GM18870 (cell line): ENCODE results near the gene EDC3.
"Not testable (repeated sequence)": the region's sequence is repeated elsewhere in the genome, so short reads cannot be mapped to it uniquely, and the experiment has no call there.

Experiments used
- ATAC-seq: cut with Tn5 transposase; IDR thresholded peaks from one replicate; pipeline ENCODE4 v1.9.1; 2021; ENCODE audit warnings: moderate library complexity; ENCODE audit not compliant: unreplicated experiment

The EDC3 gene

DNA sequence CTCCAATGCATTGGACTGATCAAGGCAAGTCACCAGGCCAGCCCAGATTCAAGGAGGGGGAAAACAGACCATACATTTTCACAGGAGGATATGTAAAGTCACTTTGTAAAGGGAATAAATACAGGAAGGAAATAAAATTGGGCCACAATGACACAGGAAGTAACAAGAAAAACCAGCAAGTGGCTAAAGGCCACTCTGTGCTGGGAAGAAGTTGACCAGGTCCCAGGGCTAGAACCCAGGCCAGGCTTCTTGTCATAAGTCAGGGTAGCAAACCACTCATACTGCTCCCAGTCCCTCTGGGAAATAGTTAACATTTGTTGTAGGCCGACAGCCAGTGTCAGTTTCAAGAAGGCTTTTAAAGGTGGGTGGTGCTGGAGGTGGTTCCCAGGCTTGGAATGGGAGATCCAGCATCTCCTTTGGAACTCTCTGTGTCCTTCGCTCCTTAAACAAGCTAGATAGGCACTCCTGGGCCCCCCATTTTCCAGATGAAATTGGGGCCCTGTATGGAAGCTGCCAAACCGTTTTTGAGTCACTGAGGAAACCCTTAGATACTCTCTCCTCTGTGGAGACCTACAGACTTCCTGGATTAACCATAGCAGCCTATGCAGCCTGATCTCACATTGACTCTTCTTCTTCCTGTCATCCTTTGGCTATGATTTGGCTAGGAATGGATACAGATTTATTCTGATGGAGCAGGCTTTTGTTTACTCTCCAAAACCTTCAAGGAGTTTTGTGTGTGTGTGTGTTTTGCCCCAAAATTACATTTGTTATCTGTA is 14.7 kb upstream of the EDC3 start:
- no peak for ATAC-seq

DNA sequence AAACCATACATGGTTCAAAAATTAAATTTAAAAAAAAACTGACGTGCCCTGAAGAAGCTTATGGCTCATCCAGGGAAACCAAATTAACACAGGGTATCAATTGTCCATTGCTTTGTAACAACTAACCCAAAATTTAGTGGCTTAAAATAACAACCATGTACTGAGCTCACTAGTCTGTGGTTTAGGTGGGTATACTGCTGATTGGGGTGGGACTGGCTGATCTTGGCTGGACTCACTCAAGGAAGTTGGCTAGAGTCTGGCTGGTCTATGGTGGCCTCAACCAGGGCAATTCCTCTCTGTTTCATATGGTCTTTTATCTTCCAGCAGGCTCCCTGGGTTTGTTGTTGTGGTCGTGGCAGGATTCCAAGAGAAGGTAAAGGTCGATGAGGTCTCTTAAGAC is 14.1 kb upstream of the EDC3 start:
- no peak for ATAC-seq

DNA sequence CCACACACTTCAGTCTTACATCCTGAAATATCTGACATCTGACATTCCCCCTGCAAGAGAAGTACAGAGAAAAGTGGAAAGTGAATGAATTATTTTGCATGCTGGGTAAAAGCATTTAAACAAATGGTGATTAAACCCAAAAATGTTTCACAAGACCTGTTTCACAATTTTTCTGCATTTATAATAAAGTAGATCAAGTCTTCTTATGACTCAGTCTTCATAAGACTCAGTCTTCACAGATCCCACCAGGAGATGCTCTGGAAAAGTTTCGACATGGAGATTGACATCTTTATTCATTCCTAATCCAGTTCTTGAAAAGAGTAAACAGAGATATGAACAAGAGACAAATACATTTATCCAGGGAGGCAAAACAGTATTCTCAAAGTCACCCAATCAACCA is 13.2 kb upstream of the EDC3 start:
- ATAC-seq: no peak

DNA sequence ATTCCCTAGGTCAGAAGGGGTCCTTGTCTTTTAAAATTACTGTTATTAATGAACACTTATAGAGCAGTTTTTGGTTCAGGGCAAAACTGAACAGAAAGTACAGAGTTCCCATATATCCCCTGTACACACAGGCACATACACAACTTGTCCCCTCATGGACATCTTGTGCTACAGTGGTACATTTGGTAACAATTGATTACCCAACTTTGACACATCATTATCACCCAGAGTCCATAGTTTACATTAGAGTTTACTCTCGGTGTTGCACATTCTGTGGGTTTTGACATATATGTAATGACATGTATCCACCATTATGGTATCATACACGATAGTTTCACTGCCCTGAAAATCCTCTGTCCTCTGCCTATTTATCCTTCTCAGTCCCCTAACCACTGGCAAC is 984 bp upstream of the EDC3 start:
- ATAC-seq: no peak

DNA sequence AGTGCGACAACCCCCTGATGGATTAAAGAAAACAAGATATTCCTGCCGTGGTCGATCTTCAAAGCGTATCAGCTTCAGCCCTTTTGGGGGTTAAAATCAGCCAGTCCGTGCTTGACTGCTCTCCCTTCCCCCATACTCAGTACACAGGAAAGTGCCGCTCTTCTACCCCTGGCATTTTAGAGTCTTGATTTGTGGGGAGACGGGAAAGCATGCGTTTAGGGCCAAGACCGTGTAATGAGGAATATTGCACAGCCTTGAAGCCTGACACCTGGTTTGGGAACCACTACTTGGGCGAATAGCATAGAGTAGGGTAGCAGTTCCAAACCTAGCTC is 540 bp upstream of the EDC3 start:
- no peak for ATAC-seq

DNA sequence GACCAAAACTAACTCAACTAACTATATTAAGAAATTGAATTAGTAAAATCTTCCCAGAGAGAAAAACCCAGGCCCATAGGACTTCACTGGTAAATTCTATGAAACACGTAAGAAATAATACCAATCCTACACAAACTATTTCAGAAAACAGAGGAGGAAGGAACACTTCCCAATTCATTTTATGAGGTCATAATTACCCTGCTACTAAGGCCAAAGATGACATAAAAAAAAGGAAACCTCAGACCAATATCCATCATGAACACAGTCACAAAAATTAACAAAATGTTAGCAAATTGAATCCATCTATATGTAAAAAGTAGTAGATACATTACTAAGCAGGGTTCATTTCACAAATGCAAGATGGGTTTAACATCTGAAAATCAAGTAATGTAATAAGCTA is 3.5 kb downstream of the EDC3 start:
- ATAC-seq: no peak

DNA sequence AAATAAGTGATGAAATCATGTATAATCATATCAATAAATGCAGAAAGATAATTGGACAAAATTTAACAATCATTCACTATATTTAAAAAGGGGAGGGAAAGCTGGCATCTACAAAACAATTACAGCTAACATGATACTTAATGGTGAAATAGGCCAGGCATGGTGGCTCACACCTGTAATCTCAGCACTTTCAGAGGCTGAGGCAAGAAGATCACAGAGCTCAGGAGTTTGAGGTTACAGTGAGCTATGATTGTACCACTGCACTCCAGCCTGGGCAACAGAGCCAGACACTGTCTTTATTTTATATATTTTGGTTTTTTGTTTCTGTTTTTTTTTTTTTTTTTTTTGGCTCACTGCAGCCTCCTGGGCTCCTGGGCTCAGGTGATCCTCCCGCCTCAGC is 12.1 kb downstream of the EDC3 start:
- no peak for ATAC-seq

DNA sequence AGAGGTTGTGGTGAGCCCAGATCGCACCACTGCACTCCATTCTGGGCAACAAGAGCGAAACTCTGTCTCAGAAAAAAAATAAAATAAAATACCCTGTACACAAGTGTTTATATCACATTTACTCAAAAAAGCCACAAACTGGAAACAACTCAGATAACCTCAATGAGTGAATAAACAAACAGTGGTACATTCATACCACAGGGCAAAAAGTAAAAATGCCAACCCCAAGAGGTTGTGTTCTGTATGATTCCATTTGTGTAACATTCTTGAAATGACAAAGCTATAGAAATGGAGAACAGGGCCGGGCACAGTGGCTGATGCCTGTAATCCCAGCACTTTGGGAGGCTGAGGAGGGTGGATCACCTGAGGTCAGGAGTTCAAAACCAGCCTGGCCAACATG is 12.9 kb downstream of the EDC3 start:
- no peak for ATAC-seq

DNA sequence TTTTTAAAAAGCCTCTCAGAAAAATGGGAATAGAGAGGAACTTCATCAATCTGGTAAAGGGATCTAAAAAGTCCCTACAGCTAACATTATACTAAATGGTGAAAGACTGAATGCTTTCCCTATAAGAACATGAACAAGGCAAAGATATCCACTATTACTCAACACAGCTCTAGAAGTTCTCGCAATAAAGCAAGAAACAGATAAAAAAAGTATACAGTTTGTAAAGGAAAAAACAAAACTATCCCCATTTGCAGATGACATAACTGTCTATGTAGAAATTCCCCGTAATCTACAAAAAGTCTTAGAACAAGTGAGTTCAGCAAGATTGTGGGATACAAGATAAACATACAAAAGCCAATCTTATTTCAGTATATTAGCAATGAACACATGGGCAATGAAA is 15.4 kb downstream of the EDC3 start:
- no peak for ATAC-seq

DNA sequence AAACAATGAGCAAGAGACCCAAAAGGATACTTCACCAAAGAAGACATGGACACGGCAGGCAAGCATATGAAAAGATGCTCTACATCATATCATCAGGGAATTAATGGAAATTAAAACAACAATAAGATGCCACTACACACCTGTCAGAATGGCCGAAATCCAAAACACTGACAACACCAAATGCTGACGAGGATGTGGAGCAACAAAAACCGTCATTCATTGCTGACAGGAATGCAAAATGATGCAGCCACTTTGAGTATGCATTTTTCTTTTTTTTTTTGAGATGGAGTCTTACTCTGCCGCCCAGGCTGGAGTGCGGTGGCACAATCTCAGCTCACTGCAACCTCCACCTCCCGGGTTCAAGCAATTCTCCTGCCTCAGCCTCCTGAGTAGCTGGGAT is 19.0 kb downstream of the EDC3 start:
- no peak for ATAC-seq

DNA sequence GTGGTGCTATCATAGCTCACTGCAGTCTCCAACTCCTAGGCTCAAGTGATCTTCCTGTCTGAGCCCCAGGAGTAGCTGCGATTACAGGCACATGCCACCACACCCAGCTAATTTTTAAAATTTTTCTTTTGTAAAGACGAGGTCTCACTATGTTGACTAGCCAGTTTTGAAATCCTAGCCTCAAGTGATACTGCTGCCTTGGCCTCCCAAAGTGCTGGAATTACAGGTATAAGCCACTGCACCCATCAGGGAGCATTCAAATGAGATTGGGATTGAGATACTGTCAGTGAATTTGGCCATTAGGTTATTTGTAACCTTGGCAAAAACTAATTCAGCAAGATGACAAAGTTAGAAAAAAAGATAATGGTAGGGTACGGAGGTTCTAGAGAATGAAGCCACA is 21.7 kb downstream of the EDC3 start:
- no peak for ATAC-seq

DNA sequence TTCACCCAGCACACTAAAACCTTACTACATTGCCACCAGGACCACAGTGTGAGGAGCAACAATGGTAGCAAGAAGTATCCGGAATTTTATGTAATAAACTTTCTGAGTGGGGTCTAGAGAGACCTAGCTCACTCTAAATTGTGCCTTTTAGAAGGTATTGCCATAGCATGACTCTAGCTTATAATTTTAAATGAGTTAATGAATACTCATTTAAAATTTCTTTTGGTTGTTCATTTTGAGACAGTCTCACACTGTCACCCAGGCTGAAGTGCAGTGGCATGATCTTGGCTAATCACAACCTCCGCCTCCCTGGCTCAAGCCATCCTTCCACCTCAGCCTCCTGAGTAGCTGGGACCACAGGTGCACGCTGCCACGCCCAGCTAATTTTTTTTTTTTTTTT is 26.2 kb downstream of the EDC3 start:
- ATAC-seq: no peak

DNA sequence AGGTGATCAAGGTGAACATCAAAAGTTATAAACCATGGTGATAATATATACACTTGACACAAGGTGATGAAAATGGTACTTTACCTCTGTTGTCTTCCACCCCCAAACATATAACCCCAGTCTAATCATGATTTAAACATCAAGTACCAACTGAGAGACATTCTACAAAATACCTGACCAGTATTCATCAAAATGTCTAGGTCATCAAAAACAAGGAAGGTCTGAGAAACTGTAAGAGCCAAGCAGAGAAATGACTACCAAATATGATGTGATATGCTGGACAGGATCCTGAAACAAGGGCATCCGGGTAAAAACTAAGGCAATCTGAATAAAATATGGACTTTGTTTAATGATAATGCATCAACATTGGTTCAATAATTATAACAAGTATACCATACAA is 27.8 kb downstream of the EDC3 start:
- no peak for ATAC-seq

DNA sequence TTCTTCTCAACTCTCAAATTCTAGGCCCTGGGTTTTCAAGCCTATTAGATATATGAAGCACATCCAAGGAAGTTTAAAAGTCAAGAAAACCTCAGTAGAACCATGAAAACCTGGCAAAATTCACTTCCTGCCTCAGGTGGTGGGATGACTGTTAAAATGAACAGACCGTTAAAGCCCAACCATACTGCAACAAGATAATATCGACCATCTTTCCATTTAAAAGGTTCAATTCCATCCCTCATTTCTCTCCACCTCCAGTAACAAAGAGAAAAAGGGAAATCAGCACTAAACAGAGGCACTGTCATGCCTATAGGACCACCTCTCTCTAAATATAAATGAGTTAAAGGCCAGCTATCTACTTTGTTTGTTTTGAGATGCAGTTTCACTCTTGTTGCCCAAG is 31.2 kb downstream of the EDC3 start:
- no peak for ATAC-seq

DNA sequence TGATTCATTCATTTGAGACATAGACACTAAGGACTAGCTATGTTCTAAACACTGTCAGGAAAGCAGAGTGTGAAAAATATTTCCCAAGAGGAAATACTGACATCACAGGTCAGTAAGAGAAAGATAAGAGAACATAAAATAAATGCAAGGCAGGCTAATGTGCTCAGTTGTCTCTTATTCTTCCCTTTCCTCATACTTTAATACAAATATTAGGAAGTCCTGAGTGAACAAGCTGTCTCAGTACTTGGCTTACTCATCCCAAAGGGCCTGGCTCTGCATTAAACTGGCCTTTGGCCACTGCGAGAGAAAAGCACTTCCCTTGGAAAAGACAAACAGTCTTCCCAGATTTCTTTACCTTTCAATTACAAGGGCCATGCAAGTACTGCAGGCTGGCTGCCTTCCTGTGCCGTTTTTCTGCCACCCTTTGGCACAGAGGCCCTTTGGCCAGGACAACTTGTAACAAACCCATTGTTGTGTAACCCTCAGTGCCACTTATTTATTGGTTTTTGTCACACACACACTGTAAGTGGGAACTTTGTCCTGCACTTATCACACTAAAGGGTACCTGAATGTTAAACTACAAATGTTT is 31.7 kb downstream of the EDC3 start:
- ATAC-seq: no peak

DNA sequence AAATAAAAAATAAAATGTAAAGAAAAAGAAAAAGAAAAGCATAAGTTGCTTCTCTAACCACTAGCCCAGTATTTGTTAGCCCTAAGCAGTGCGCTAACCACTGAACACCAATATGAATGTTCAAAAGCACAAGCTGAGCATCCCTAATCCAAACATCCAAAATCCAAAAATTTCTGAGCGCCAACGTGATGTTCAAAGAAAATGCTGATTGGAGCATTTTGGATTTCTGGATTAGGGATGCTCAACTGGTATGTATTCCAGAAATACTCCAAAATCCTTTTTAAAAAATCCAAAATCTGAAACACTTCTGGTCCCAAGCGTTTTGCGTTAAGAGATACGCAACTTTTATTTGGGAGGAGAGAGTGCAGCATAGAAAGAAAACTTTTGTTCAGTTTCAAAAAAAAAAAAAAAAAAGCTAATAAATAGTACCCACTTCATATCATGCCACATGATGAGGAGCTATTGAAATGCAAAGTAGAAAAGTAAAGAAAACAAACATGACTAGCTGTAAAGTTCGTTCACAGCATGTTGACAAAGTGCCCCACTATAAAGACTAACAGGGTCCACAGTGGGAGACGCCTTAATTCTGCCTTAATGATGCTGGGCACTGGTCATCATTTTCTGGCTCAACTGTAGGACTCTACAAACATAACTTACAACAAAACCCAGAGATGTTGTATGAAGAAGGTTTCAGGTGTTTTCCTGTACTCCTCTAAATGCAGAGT is 32.4 kb downstream of the EDC3 start:
- no peak for ATAC-seq

DNA sequence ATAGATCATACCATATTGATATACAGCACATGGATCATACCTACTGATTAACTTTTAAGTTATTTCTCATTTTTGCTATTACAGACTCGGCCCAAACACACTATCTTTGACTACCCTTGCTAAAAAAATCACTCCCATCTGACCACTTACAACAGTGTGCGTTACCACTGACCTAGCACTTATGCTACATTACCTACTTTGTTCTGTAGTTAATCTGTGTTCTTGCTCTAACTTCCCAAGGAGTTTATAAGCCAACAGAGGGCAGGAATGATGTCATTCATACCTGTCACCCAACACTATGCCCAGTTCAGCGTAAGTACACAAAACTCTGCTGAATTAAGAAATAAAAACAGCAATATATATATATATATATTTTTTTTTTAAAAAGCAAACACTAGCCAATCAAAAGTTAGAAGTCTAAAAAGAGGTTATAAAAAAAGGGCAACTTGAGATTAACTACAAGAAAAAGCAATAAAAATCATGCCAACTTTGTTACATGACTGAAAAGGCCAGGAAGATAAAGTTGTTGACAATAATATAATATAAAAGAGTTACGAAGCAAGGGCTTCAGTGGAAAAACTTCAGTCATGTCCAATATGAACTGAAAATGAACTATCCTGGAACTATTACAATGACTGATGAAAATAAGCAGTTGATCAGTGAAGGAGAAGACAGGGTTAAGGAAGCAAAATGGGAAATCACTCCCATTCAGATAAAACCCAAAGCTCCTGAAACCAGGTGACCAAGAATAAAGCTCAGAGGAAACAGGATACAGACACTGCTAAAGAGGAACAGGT is 33.6 kb downstream of the EDC3 start:
- no peak for ATAC-seq

DNA sequence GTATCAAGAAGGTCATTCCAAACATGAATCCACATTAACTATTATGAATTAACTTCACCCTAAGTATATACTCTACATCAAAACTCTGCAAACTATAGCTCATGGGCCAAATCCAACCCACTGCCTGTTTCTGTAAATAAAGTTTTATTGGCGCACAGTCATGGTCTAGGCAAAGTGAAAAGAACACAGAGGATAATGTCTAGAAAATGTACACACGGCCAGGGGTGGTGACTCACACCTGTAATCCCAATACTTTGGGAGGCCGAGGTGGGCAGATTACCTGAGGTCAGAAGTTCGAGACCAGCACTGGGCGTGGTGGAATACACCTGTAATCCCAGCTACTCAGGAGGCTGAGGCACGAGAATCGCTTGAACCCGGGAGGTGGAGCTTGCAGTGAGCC is 34.5 kb downstream of the EDC3 start:
- ATAC-seq: not testable (repeated sequence)

DNA sequence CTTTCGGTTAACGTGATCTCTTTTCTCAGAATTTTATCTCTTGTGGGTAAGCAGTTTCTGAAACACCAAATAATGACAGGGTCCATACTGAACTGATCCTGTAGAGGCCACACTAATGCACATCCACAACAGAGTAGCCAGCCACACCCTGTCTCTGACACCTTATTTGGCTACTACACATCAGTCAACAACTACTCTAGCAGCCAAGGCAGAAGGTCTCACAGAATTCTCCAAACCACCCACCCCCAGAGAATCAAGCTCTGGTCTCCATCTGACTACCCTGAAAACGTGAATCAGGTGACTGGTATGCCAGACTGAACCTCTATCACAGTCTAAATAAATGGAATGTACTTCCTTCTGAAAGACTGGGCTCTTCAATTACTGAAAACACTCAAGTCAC is 38.0 kb downstream of the EDC3 start:
- ATAC-seq: no peak

DNA sequence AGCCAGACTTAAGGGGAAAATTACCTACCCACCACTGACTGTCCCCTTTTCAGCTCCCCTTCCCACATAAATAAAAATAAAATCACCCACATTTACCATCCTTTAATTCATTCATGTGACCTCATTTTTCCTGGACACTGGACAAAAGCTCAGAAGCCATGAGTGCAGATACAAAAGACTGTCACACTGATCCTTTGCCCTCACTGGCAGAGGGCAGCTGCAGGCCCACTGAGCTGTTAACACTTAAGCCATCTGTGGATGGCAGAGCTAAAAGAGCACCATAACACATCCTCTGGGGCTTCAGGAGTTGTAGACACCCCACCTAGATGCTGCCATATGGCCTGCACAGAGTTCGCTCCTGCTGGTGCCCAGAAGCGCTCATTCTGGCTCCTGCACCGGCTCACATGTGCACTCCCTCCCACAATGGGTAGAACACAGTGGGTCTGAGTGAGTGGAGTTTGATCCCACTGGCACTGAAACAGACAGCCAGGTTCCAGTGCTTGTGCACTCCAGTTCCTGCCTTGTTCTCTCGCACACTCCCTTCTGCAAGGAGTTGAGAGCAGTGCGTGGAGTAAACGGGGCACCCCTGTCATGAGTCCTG is 38.8 kb downstream of the EDC3 start:
- ATAC-seq: no peak

DNA sequence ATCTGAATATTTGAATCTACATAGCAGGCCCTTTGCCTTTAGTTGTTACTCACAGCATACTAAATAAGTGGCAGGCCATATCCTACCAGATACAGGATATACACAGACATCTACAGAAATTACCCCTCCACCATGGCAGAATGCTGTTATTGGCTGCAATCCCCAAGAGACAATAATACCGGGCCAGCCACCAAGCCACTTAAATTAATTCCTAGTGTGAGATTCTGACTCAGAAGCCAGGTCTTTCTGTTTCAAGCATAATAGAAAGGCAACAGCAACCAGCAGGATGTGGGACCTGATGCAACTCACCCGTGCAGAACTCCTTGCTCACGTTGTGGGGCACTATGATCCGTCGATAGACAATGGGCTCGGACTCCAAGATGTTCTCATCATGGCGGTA is 40.4 kb downstream of the EDC3 start:
- ATAC-seq: no peak
